OCI-LY3 (cell line): ENCODE measurements around the gene AKAP7.

Experiments used
- H2AFZ ChIP-seq: fragments of 200-600, 300-600 bp; shearing (Covaris generic); 2 replicates; pipeline ENCODE4 v1.6.0; 2014; ENCODE audit warnings: antibody characterized with exemption, low read depth, low read length
- H3K27ac ChIP-seq: fragments of 200-600, 300-600 bp; sonication (generic); 2 replicates; pipeline ENCODE4 v1.5.1; 2014; ENCODE audit warnings: mild to moderate bottlenecking, low read length, moderate library complexity, mixed read lengths
- H3K27me3 ChIP-seq: fragments of 200-600, 300-600 bp; sonication (generic); 2 replicates; pipeline ENCODE4 v1.6.1; 2014; ENCODE audit warnings: low read depth, low read length, mixed read lengths
- H3K36me3 ChIP-seq: fragments of 200-600, 300-600 bp; sonication (generic); replicated peaks from 2 replicates; pipeline ENCODE3; 2014; ENCODE audit warnings: low read depth, low read length, mixed read lengths
- H3K4me1 ChIP-seq: fragments of 300-600, 200-600 bp; sonication (generic); 2 replicates; pipeline ENCODE4 v1.6.1; 2014; ENCODE audit warnings: low read length, mixed read lengths
- H3K4me2 ChIP-seq: fragments of 200-600, 300-600 bp; sonication (generic); 2 replicates; pipeline ENCODE4 v1.6.1; 2014; ENCODE audit warnings: low read length, mixed read lengths
- H3K4me3 ChIP-seq: fragments of 300-600, 200-600 bp; sonication (generic); 2 replicates; pipeline ENCODE4 v1.5.1; 2014; ENCODE audit warnings: antibody characterized with exemption, mild to moderate bottlenecking, low read length, moderate library complexity
- H3K79me2 ChIP-seq: fragments of 300-600, 200-600 bp; shearing (Covaris generic); 2 replicates; pipeline ENCODE4 v1.6.1; 2014; ENCODE audit warnings: mild to moderate bottlenecking, low read length, mixed read lengths
- H3K9ac ChIP-seq: fragments of 300-600, 200-600 bp; shearing (Covaris generic); 2 replicates; pipeline ENCODE4 v1.6.0; 2014; ENCODE audit warnings: mild to moderate bottlenecking, low read length, moderate library complexity
- H3K9me3 ChIP-seq: fragments of 200-600, 300-600 bp; shearing (Covaris generic); 2 replicates; pipeline ENCODE4 v1.6.1; 2014; ENCODE audit warnings: low read length, mixed read lengths; ENCODE audit not compliant: insufficient read depth
- H4K20me1 ChIP-seq: fragments of 200-600, 300-600 bp; sonication (generic); 2 replicates; pipeline ENCODE4 v1.6.1; 2016; ENCODE audit warnings: low read length, mixed read lengths; ENCODE audit not compliant: insufficient read depth
- EZH2phosphoT487 ChIP-seq: fragments of 200-600 bp; shearing (Covaris generic); IDR thresholded peaks from 2 replicates; pipeline ENCODE4 v1.6.1; 2018; ENCODE audit warnings: antibody characterized with exemption, mixed run types, low read depth
- TF ChIP-seq, protein P1 (sequence below): fragments of 200-600, 300-600 bp; sonication (generic); IDR thresholded peaks from 2 replicates; pipeline ENCODE4 v1.5.1; 2014; ENCODE audit warnings: antibody characterized with exemption, low read length, low read depth

AKAP7 gene

GRCh38 chr6:131222773-131223172 is 87.5 kb downstream of the AKAP7 start:
- Histone ChIP-seq H3K27ac (no peak overlapping the region), H2AFZ (no peak overlapping the region), H3K9me3 (no peaks in the 10 kb centered on the region), H3K4me1 (no peaks in the 10 kb centered on the region), H3K4me3 (no peak overlapping the region), H3K4me2 (no peak overlapping the region), H4K20me1 (no peaks in the 10 kb centered on the region), H3K36me3 (no peaks in the 10 kb centered on the region), H3K27me3 (no peaks in the 10 kb centered on the region), H3K79me2 (no peaks in the 10 kb centered on the region), H3K9ac (no peak overlapping the region)
- TF ChIP-seq, protein P1, sequence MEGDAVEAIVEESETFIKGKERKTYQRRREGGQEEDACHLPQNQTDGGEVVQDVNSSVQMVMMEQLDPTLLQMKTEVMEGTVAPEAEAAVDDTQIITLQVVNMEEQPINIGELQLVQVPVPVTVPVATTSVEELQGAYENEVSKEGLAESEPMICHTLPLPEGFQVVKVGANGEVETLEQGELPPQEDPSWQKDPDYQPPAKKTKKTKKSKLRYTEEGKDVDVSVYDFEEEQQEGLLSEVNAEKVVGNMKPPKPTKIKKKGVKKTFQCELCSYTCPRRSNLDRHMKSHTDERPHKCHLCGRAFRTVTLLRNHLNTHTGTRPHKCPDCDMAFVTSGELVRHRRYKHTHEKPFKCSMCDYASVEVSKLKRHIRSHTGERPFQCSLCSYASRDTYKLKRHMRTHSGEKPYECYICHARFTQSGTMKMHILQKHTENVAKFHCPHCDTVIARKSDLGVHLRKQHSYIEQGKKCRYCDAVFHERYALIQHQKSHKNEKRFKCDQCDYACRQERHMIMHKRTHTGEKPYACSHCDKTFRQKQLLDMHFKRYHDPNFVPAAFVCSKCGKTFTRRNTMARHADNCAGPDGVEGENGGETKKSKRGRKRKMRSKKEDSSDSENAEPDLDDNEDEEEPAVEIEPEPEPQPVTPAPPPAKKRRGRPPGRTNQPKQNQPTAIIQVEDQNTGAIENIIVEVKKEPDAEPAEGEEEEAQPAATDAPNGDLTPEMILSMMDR: no peak
- TF ChIP-seq EZH2phosphoT487: no peak

DNA sequence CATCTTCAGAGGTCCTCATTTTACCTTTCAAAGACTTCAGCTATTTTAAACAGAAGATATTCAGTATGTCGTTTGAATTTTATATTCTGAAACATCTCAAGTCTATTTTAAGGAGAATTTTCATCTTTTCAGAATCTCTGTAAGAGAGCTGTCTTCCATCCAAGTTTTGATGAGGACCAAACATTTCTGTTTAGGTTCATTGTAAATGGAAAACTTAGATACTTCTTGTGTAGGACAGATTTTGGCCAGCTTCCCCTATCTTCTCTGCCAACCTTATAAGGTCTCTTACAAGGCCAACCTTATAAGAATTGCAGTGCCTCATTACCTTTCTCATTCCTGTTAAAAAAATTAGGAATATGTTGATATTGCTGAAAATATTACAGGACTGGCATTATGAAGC is 88.1 kb downstream of the AKAP7 start:
- Histone ChIP-seq H3K36me3 (no peaks in the 10 kb centered on the region), H3K27ac (no peak overlapping the region), H3K4me1 (no peaks in the 10 kb centered on the region), H3K9ac (no peak overlapping the region), H3K4me3 (no peak overlapping the region), H3K27me3 (no peaks in the 10 kb centered on the region), H2AFZ (no peak overlapping the region), H3K9me3 (no peaks in the 10 kb centered on the region), H4K20me1 (no peaks in the 10 kb centered on the region), H3K4me2 (no peak overlapping the region), H3K79me2 (no peaks in the 10 kb centered on the region)
- no peak for TF ChIP-seq EZH2phosphoT487
- TF ChIP-seq, protein P1: no peak

DNA sequence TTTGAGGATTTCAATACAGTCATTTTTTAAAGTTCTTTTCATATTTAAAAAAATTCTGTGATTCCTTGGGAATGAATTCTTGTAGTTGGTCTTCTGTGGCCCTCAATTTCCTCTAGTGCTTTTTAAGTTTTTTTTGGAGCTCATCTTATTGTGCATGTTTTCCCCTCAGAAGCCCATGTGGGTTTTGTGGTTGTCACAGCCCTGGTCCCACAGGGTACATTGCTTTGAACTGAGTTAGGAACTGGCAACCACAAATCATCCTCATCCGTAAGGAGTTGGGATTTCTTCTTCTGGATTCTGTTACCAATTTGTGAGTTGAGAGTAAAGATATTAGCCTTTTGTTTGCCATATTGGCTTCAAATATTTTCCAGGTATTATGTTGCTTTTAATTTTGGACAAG is 89.9 kb downstream of the AKAP7 start:
- no peak overlapping the region for H3K9ac ChIP-seq
- H3K27ac ChIP-seq: no peak overlapping the region
- H2AFZ ChIP-seq: no peak overlapping the region
- no peaks in the 10 kb centered on the region for H3K79me2 ChIP-seq
- no peak overlapping the region for H3K4me3 ChIP-seq
- H4K20me1 ChIP-seq: no peaks in the 10 kb centered on the region
- no peaks in the 10 kb centered on the region for H3K36me3 ChIP-seq
- no peaks in the 10 kb centered on the region for H3K27me3 ChIP-seq
- H3K4me2 ChIP-seq: no peak overlapping the region
- no peak for TF ChIP-seq EZH2phosphoT487
- TF ChIP-seq, protein P1: no peak
- H3K9me3 ChIP-seq: no peaks in the 10 kb centered on the region
- H3K4me1 ChIP-seq: no peaks in the 10 kb centered on the region

- TF ChIP-seq EZH2phosphoT487: no peak
- TF ChIP-seq, protein P1: no peak
- Histone ChIP-seq H3K27ac (no peak overlapping the region), H3K4me1 (no peaks in the 10 kb centered on the region), H2AFZ (no peak overlapping the region), H3K27me3 (no peaks in the 10 kb centered on the region), H3K4me3 (no peak overlapping the region), H3K9ac (no peak overlapping the region), H3K36me3 (no peaks in the 10 kb centered on the region), H3K4me2 (no peak overlapping the region), H4K20me1 (no peaks in the 10 kb centered on the region), H3K9me3 (no peaks in the 10 kb centered on the region), H3K79me2 (no peaks in the 10 kb centered on the region)
Measured at GRCh38 chr6:131225959-131226358, 90.7 kb downstream of the AKAP7 start.
